Mesenteric fat pad (tissue), 1 donor: ENCODE results near the gene SP140L. TPM values are rescaled to one million over a fixed set of nuclear protein-coding genes. Genes with fewer than 3 reads are reported as not detected.
"Not testable (repeated sequence)": the region's sequence is repeated elsewhere in the genome, so short reads cannot be mapped to it uniquely, and the experiment has no call there.

Experiments
- DNase-seq: peaks from one replicate; pipeline ENCODE4 v3.0.0-alpha.2; 2020; ENCODE audit warnings: low spot score
- long read RNA-seq: library from polyadenylated mRNA; unstranded; transcript quantifications from one replicate; pipeline ENCODE4 v2.0.0, GENCODE V29; 2020
- total RNA-seq: library from RNA; stranded (reverse); fragmentation: NEBNext Ultra II Directional; extraction: Animal tissue kit (Norgen Biotek cat#: 25700); gene quantifications from one replicate; pipeline ENCODE4 v1.2.1, GENCODE V29; 2021
- donor health status: DM: yes; HTN: yes; CAD: no.

Gene SP140L
- total RNA-seq: 15.6 TPM
- long read RNA-seq, transcript SP140L-203 (19 exons, 2,665 nt): major isoform, 5 of 23 reads
- long read RNA-seq, partial matches to known transcripts: 12 of 23 reads
- long read RNA-seq, other reads (novel, unspliced or antisense): 6 of 23 reads

DNA sequence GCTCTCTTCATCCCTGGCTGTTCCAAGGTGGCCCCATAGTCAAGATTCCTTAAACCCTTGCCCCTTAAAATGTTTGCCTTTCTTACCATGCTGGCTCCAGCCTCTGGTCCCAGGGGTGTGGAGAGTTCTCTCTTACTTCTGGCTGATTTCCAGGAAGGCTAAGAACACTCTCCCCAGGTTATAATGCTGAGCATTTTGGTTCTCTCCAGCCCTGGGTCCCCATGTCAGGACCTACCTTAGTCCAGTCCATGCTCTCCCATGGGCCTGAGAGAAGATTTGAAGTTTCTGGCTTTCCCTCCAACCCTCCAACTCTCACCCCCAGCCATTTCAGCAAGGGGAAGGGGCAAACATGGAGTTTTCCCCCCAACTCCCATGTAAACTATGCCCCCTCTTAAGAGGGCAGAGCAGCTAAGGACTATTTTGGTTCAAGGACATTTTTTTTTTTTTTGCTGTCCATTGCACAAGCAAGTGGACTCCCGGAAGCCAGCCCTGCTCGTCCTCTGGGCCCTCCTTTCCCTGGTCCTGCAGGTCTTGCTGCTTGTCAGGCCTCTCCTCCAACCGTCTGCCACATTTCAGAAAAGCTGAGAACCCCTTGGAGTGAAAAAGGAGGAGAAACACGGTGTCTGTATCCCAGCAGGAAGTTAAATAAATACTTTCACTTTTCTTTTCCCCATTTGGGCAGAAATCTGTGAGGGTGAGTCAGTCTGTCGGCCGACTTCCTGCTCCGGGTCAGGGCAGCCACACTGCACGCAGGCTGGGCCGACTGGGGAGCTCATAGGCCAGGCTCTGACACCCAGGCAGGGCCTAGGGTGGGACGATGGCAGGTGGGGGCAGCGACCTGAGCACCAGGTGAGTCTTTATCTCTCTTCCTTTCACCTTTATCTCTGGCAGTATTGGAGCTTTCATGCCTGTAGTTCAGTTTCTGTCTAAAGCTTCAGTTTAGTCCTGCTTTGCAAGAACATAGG is at the start of gene SP140L:
TSS of gene SP140L (plus strand) at position 741 of the 965 bp plus-strand sequence. CDS start at position 818, 77 bp downstream.
- no peak for DNase-seq

DNA sequence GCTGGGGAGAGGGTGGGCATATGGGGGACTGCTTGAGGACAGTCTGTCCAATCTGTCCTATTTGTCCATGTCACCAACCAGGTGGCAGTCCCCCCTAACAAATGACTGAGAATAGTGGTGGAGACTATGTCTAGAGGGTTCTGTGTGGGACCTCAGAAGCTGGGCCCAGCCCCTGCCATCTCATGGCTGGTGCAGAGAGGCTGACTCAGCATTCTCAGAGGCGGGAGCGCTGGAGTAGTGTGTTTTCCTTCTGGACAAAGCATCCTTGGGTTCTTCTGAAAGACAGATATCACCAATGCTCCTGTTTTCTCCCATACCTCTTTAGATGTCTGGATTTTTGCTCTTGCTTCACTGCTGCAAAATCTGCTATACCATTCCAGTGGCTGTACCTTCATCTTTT is 44.1 kb upstream of the SP140L start:
- DNase-seq: no peak

DNA sequence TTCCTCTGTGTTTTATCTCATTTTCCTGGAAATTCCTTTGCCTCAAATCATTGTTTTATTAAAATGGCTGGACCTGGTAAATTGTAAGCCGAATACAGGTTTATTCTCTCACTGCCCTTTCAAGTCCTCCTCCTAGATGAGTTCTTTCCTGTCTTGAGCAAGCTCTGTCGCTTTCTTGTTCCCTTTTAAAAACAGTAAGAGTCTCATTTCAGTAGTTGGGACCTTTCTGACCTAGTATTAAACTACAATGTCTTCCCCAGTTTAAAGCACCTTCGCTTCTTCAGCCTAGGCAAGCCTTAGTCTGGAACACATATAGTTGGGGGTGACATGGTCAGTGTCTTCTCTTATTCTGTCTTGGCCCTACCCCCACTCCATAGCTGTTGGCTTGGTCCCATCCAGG is 40.9 kb upstream of the SP140L start:
- DNase-seq: no peak

DNA sequence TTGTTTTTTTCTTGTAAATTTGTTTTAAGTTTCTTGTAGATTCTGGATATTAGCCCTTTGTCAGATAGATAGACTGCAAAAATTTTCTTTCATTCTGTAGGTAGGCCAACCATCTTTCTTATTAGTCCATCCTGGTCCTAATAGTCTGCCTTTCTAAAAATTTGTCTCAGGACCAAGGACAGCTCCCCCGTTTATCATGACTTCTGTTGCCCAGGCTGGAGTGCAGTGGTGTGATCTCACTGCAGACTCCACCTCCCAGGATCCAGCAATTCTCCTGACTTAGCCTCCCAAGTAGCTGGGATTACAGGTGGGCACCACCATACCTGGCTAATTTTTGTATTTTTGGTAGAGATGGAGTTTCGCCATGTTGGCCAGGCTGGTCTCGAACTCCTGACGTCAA is 37.7 kb upstream of the SP140L start:
- not testable (repeated sequence) for DNase-seq

- DNase-seq: no peak
Measured at GRCh38 chr2:230295192-230295591, 31.8 kb upstream of the SP140L start.

GRCh38 chr2:230296917-230297316 is 30.1 kb upstream of the SP140L start:
- DNase-seq: no peak

- no peak for DNase-seq
Measured at GRCh38 chr2:230299618-230300017, 27.4 kb upstream of the SP140L start.

- no peak for DNase-seq
Measured at GRCh38 chr2:230305416-230306275, 21.3 kb upstream of the SP140L start.

DNA sequence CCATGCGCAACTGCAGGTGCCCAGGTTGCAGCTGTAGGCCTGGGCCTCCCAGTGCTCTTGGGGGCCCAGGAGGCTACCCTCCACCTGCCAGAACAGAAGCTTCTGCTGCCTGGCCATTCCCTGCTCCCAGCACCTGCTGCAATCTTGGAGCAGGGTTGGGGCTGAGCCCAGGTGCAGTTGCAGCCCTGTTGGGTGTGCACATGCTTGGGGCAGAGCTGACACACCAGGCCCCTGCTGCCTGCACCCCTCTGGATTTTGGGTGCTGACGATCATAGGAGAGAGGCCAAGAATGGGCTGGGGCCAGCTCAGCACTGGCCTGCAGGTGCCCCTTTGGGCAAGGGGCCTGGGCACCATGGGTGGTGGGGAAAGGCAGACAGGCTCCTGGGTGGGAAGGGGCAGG is 20.5 kb upstream of the SP140L start:
- DNase-seq: no peak

DNA sequence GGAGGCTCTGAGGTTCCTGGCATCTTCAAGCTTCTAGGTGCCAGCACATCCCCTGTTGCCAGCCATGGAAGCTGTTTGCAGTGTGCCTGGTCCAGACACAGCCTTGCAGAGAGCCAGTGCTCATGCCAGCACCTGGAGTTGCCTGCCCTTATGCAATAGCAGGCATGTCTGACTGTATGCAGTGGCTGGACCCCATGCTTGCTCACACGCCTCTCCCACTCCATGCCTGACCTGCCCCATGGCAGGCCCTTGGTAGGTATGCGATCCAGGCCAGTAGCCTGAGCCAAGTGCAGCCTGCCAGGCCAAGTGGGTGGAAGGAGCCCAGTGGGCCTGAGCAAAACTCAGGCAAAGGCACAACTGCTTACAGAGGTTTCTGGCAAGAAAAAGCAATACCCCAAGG is 19.5 kb upstream of the SP140L start:
- DNase-seq: no peak

GRCh38 chr2:230308402-230309000 is 18.5 kb upstream of the SP140L start:
- no peak for DNase-seq

DNA sequence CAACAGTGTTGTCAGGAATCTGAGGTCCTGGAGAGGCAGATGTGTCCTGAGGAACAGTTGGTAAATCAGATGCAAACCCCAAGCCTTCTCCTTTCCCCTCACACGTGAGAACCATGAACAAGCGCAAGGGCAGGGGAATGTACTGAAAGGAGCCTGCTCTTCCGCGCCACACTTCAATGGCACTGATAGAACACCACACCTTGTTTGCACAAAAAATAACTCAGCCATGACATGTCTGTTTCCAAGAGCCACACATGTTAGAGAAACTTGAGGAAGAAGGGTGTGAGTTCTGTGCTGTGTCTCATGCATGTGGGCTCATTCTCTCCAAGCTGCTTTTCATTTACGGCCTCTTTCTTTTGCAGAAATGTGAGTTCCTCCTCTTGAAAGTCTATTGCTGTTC is 16.2 kb upstream of the SP140L start:
- not testable (repeated sequence) for DNase-seq

- DNase-seq: not testable (repeated sequence)
Measured at GRCh38 chr2:230311634-230312033, 15.4 kb upstream of the SP140L start.

DNA sequence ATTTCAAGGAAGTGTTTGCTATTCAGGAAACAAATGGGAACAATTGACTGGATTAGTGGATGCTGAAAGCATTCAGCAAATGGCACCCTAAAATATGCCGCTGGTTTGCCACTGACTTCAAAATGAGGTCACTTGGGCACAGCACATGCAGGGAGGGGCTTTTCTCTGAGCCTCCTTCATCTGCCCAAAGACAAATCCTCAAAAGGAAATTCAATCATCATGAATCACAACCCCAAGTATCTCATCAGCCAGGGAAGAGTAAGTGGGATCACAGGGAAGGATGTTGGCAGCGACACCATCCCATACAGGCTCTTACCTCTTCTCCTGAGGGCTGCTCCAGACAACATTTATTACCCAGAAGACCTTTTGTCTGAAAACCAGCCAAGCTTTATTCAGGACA is 14.4 kb upstream of the SP140L start:
- DNase-seq: no peak

DNA sequence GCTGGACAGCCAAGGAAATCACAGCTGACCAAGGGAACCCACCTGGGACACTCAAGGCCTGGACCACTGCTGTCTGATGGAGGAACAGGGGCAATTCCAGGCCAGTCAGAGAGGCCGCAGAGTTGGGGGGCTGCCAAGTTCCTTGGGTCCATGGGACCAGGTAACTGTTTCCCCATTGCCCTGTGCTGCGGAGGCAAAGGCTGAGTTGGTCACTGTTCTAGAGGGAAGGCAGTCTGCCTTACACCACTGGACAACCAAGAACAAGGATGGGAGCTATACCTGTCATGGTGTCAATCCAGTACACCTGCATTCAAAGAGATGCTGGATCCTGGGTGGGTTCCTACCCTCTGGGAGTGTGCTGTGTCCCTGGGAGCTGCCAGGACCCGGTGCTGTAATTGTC is 9.6 kb upstream of the SP140L start:
- DNase-seq: no peak

- DNase-seq: no peak
Measured at GRCh38 chr2:230318190-230319121, 8.5 kb upstream of the SP140L start.

DNA sequence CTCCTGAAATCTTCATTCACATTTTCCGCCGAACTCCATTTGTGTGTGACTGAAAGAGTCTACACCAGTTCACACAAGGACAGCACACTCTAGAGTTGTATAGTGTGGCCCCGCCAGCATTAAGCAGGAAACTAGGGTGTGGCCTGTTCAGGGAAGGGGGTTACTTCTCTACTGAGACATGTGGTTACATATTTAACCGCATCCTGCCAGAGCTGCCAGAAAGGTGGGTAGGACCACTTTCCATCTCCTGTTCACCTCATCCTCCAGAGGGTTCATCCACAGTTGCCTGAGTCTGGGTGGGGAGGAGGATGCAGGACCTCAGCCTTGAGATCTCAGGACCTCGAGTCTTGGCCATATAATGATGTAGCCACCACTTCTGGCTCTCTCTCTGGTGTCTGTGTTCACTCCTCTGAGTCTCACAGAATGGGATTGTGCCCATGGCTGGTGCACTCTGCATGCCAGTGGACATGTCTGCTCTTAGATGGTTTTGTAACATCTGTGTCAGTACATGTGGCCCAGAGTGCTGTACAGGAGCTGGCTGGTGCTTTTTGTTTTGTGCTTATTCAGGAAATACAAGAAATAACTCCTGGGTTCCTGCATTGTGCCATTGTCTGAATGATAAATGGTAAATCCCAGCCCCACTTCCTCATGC is 7.7 kb upstream of the SP140L start:
- DNase-seq: no peak

DNA sequence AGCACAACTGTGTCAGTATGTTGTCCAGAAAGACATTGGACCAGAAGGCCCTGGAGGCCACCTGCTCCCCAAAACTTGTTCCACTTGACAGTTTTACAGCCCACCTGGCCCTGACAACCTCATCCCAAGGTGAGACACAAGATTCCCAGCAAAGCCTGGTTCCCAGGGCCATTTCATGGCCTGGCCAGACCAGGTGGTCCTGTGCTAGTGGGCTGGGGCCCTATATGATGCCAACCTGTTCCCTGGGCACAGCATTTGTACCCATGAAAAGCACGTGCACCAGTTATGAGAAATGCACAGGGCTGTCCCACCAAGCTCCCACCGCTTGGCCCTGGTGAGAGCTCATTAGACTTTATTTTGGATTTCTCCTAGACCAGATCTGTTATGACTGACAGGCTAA is 6.0 kb upstream of the SP140L start:
- DNase-seq: no peak

DNA sequence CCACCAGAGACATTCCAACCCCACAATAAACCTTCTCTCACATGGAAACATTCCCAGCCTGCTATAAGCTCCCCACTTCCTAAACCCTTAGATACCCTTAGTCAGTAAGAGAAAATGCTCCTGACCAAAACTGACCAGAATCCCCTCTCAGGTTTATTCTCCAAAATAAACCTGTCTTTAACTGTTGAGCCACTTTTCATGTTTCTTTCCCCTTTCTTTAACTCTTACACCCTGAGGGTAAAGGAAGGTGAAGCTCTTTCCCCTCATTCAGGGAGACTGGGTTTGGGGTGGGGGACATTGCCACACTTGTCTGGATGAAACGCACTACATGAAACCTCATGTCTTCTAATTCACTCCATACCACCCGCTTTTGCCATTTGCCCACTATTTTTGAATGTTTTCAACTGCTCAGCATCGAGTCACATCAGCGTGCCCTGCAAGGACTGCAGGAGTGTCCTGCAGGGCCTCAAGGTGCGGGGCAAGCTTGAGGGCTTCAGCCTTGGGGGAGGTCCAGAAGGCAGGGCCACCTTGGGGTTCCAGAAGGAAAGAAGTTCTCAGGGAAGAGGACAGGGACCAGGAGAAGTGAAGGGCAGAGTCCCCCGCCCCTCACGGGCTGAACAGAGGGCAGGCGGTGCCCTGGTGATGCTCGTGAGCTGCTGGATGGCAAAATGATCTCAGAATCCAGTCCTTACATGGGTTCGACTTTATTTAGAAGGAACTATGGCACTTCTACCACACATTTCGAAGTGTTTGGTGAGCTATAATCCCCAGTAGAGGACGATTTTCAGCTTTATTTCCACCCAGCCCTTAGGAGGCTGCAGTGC is 4.2 kb upstream of the SP140L start:
- no peak for DNase-seq
